BJ (cell line): ENCODE measurements around the gene ARHGEF33. TPM values are rescaled to one million over a fixed set of nuclear protein-coding genes. Genes with fewer than 3 reads are reported as not detected.

ENCODE experiments used
- CTCF ChIA-PET: fragments of 350-600 bp; formaldehyde crosslinking; extraction: SDS; loops from one replicate; lab custom pipeline; 2021; ENCODE audit warnings: antibody characterized with exemption, inconsistent platforms; lab: Yijun Ruan, JAX
- POLR2A ChIA-PET: fragments of 300-600 bp; sonication (Branson Sonifier 250); formaldehyde crosslinking; extraction: SDS; loops from one replicate; lab custom pipeline; 2021; ENCODE audit warnings: antibody characterized with exemption; lab: Charles Lee
- DNase-seq: peaks from one replicate; pipeline ENCODE4 v3.0.0-alpha.2; 2011; ENCODE audit warnings: low read depth
- H3K27me3 ChIP-seq: 2 replicates; pipeline ENCODE4 v1.6.0; 2011; ENCODE audit warnings: low read length; ENCODE audit not compliant: control insufficient read depth, insufficient read depth
- H3K36me3 ChIP-seq: 2 replicates; pipeline ENCODE4 v1.5.1; 2011; ENCODE audit warnings: low read length; ENCODE audit not compliant: control insufficient read depth, insufficient read depth
- H3K4me3 ChIP-seq: 2 replicates; pipeline ENCODE4 v1.5.1; 2011; ENCODE audit warnings: low read depth, mild to moderate bottlenecking, control low read depth, low read length
- CTCF ChIP-seq: IDR thresholded peaks from 2 replicates; pipeline ENCODE4 v1.5.1; 2011; ENCODE audit warnings: low read depth, mild to moderate bottlenecking, control low read depth, inconsistent platforms, low read length, moderate library complexity; ENCODE audit not compliant: insufficient read depth
- polyA plus RNA-seq: library from polyadenylated mRNA; depleted of rRNA; stranded (reverse); fragments of >200 nt; gene quantifications from 2 replicates; pipeline ENCODE4 v1.2.3, GENCODE V29; 2011; rRNA removed
- small RNA-seq: library from RNA; depleted of rRNA; stranded (forward); fragments of <200 nt; gene quantifications from one replicate; pipeline ENCODE3, GENCODE V24; 2012; ENCODE audit warnings: low replicate concordance, low read depth; ENCODE audit not compliant: insufficient read length

ARHGEF33 gene
- polyA plus RNA-seq, 1 experiment = 0.31 TPM

- no peak for DNase-seq
- Histone ChIP-seq H3K27me3 (no peaks in the 10 kb centered on the region), H3K4me3 (no peak overlapping the region), H3K36me3 (peaks cover 3% of the 10 kb centered on the region; the same call in 1 of the 2 replicates)
- POLR2A ChIA-PET = no interaction called here
- no peak for TF ChIP-seq CTCF
- CTCF ChIA-PET = no interaction called here
Observed at GRCh38 chr2:39023649-39024048, 134.0 kb downstream of the ARHGEF33 start.

GRCh38 chr2:39024833-39025232, 135.2 kb downstream of the ARHGEF33 start:
- Histone ChIP-seq H3K36me3 (peaks cover 3% of the 10 kb centered on the region; the same call in 1 of the 2 replicates), H3K27me3 (no peaks in the 10 kb centered on the region), H3K4me3 (no peak overlapping the region)
- CTCF ChIA-PET = no interaction called here
- POLR2A ChIA-PET = no interaction called here
- TF ChIP-seq CTCF = no peak
- no peak for DNase-seq

Small RNAs within 50 kb of the gene (small RNA-seq; reads per million reads assigned to genes)
- not detected for gene RN7SL96P
- gene RNU6-851P = not detected

Other genes starting within 250 kb of the ARHGEF33 start
- 9.6 and 10.1 TPM in 2 replicates for gene GALM, start 223.8 kb upstream of the ARHGEF33 start, polyA plus RNA-seq
- 110 and 172 TPM in 2 replicates for gene SRSF7, start 138.5 kb upstream of the ARHGEF33 start, polyA plus RNA-seq
- 5.4 and 13.7 TPM in 2 replicates for gene GEMIN6, start 111.7 kb upstream of the ARHGEF33 start, polyA plus RNA-seq
- gene DHX57, start 13.9 kb upstream of the ARHGEF33 start, polyA plus RNA-seq = 10.0 and 15.2 TPM in 2 replicates
- gene MORN2, start 13.9 kb upstream of the ARHGEF33 start, polyA plus RNA-seq = 10.7 and 20.3 TPM in 2 replicates
- 12.9 and 23.3 TPM in 2 replicates for gene SOS1, start 231.2 kb downstream of the ARHGEF33 start, polyA plus RNA-seq